HG03066 (cell line): Measurements from ENCODE around the gene HSD17B12.
A peak's percentile ranks its signal among the peaks of the same experiment; 100 is the strongest.
"Not testable (repeated sequence)": the region's sequence is repeated elsewhere in the genome, so short reads cannot be mapped to it uniquely, and the experiment has no call there.

Experiments used
- ATAC-seq: cut with Tn5 transposase; IDR thresholded peaks from one replicate; pipeline ENCODE4 v1.9.1; 2021; ENCODE audit warnings: low read depth; ENCODE audit not compliant: unreplicated experiment

Gene HSD17B12

GRCh38 chr11:43680521-43681400, at the start of gene HSD17B12:
HSD17B12 (plus strand) TSS chr11:43680738; CDS start chr11:43680828, 90 bp downstream.
- ATAC-seq, result peak; percentile 97

DNA sequence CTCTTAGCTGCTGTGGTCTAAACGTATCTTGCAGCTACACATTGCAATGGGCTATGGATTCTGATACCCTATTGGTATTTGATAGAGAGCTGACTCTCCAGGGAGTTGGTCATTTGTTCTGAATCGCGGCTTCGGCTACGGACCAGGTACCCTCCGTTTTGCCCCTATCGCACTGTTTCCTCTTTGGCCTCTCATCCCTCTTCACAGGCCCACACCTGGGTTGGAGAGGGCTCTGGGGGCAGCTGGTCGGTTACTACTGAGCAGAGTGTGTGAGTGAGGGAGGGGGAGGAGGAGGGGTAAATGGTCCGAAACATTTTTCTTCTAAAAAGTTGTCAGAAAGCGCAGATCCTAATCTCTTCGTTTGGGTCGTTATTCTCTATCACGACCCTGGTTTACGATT, 48.8 kb upstream of the HSD17B12 start:
- ATAC-seq, result no peak

DNA sequence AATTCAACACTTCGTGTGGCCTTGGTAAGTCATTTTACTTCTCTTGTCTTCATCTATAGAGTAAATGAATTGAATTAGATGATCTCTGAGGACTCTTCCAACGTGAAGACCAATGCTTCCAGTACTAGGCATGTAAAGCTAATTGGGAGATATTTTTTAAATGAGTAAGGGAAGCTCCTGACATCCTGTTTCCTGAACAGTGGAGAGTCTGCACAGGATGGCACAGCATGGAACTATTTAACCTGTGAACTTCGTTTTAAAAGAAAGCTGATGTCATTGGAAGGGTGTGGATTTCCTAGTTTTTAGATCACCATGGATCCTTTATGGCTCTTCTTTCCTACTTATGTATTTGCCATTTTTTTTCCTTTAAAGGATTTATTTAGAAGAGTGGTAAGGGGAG, 48.4 kb upstream of the HSD17B12 start:
- no peak for ATAC-seq

GRCh38 chr11:43638717-43639116, 41.8 kb upstream of the HSD17B12 start:
- no peak for ATAC-seq

GRCh38 chr11:43639224-43639623, 41.3 kb upstream of the HSD17B12 start:
- ATAC-seq, result no peak

DNA sequence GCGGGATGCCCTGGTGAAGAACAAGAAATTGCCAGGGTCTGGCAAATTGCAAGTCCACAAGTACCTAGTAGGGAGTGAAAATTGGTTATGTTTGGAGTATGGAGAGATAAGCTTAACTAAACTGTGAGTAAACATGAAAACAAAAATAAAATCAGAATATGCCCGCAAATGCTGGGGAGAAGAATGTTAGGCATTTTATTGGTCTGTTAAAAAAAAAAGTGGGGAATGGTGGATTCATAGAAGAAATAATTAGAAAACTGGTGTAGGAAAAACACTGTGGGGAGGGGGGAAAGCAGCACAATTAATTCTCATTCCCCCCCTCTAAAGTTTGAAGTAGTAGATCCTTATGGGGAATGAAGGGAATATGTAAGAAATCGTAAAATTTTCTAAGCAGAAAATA, 40.6 kb upstream of the HSD17B12 start:
- no peak for ATAC-seq

DNA sequence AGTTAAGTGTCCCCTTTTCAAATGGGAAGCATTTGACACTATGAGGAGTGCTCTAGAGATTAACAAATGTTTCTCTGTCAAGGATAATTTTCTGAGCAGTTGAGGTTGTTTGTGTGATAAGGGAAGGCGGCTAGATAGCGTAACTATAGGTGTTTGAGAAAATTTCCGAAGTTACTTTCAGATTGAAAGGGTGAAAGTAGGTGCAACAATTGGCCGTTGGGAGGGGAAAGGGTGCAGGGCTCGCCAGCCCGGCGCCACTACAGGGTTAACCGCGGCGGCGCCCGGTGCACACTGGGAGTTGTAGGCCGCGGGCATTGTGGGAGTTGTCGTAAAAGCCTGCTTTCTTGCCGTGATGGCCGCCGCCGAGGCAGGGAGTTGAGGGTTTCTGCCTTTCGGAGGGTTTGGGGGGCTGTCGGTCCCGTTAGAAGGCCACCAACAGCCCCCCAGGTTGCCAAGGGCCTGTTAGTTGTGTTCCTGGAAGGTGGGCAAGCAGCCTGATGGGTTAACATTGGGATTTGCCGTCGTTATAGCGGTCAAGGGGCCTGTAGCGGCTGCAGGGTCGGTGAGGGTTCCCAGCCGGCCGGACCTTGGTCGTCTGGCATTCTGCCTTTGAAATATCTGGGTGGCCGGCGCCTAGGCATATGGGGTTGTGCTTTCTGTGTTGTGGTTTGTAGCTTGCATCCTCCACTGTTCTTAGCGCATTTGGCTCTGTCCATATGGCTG, 36.5 kb upstream of the HSD17B12 start:
- ATAC-seq, result peak; percentile 97

- no peak for ATAC-seq
Measured at GRCh38 chr11:43644621-43645299, 35.8 kb upstream of the HSD17B12 start.

GRCh38 chr11:43646767-43647166, 33.8 kb upstream of the HSD17B12 start:
- ATAC-seq, result no peak

DNA sequence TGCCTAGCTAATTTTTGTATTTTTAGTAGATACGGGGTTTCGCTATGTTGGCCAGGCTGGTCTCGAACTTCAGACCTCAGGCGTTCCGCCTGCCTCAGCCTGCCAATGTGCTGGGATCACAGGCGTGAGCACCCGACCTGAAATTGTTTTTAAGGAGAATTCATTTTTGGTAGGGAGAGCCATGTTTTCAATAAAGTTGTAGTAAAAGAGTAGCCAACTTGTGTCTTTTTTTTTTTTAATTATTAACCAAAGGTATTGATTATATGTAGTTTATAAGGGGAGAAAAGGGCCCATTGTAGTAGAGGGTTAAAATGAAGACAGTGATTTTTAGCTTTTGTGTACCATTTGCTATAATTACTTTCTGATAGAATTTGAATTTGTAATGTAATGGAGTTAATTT, 31.6 kb upstream of the HSD17B12 start:
- ATAC-seq, result no peak

- ATAC-seq, result no peak
Measured at GRCh38 chr11:43649501-43649900, 31.0 kb upstream of the HSD17B12 start.

DNA sequence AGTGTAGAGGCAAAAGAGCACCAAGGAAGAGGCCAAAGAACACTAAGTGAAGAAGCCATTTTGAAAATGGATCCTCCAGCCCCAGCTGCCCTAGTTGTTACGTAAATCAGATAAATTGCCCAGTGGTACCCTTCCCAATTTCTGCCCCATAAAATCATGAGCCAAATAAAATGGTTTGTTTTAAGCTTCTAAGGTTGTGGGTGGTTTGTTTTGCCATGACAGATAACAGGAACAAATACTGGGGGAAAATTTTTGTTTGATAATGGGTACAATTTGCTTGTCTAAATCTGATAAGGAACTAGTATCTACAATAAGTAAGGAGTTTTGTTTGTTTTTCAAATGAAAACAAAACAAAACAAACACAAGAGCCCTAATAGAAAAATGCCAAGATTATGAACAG, 30.6 kb upstream of the HSD17B12 start:
- ATAC-seq, result no peak

- not testable (repeated sequence) for ATAC-seq
Measured at GRCh38 chr11:43663018-43663417, 17.5 kb upstream of the HSD17B12 start.

DNA sequence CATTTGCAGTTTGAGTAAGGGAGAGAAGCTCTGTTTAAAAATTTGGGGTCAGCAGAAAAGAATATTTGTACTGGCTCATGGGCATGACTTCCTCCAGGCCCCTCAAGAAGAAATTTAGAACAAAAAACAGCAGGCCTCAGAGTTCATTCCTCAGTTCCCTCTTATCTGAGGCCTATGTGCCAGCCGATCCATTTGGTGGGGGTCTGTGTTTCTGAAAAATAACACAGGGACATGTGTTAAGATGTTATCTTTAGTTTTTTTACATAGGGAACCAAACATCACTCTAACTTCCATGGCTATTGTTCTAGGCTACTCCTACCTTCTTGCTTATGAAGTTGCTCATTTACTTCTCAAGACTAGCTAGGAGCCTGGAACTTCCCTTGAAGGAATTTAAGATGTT, 16.2 kb upstream of the HSD17B12 start:
- ATAC-seq, result no peak

DNA sequence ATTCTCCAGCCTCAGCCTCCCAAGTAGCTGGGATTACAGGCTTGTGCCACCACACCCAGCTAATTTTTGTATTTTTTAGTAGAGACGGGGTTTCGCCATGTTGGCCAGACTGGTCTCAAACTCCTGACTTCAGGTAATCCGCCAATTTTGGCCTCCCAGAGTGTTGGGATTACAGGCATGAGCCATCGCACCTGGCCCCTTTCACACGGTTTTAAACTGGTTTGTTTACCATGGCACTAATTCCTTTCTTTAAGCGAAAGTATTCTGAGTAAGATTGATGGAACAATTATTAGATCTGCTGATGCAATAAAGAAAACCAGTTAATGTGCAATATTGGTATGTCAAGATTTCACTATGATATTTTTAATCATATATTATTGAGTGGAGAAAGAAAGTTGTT, 9.3 kb upstream of the HSD17B12 start:
- not testable (repeated sequence) for ATAC-seq

DNA sequence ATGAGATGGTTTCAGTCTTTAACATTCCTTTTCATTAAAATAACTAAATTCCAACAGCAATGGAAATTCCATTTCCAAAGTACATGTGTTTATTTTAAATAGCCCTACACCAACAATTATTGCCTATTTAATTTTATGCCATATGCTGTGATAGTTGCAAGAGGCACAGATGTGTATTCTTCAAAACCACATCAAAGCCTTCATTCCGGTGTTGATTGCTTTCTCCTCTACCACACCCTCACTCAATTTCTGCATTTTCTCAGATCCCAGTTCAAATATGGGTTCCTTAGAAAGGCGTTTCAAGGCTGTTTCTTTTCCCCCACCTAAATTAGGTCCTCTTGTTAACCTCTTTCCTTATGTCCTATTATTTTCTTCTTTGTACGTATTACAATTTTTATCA, 6.0 kb upstream of the HSD17B12 start:
- ATAC-seq, result no peak

GRCh38 chr11:43676933-43677332, 3.6 kb upstream of the HSD17B12 start:
- no peak for ATAC-seq

GRCh38 chr11:43681401-43681942, 934 bp downstream of the HSD17B12 start:
- no peak for ATAC-seq

DNA sequence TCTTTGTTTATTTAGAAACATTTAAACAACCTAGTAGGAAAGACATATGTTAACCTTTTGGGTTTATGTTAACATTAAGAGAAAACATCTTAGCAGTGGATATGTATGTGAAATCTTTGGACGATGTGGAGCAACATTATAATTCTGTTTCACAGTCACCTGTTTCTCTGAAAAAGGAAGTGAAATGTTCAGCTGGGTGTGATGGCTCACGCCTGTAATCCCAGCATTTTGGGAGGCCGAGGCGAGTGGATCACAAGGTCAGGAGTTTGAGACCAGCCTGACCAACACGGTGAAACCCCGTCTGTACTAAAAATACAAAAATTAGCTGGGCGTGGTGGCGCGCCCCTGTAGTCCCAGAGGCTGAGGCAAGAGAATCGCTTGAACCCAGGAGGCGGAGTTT, 1.5 kb downstream of the HSD17B12 start:
- not testable (repeated sequence) for ATAC-seq

DNA sequence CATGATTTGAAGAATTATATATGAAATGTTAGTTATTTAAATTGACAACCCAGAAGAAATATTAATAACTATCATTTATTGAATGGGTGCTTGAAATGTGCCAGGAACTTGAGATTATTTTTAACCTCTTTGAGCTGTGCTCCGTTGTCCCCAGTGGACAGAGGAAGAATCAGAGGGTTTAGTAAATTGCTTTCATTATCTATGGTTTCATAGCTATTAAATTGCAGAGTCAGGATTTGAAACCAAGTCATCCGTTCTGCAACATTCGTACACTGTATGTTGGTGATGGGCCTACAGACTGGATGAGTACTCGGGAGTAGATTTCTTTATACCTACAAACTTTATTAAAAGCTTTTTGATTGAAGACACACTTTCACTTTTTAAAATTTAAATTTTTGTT, 4.9 kb downstream of the HSD17B12 start:
- ATAC-seq, result no peak

DNA sequence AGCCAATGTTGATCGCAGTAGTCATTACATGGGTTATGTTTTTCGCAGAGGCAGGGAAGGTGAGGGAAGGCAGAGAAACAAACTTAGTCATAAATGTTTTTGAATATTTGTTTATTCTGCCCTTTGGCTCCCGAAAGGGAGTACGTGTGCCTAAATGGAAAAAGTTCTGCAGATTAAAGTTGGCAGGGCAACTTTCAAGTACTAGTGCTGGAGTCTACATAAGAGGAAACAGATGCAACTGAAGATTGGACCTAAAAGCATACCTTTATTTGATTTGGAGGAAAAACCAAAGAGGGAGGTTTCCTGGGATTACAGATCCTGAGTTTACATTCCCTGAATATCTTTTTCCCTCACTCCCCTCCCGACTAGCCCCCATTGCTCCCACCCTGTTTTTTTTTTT, 5.7 kb downstream of the HSD17B12 start:
- no peak for ATAC-seq
